A673 (cell line): ENCODE measurements around the gene KBTBD13. TPM values are rescaled to one million over a fixed set of nuclear protein-coding genes. Genes with fewer than 3 reads are reported as not detected.

Experiments
- BruUV-seq: library from RNA; stranded (reverse); fragments of 400-500 nt; replicated peaks from 2 replicates; lab custom pipeline; 2021; lab: Mats Ljungman, UMichigan
- CTCF ChIA-PET: fragments of 300-600 bp; sonication (Branson Sonifier 250); formaldehyde crosslinking; loops from one replicate; lab custom pipeline; 2022; ENCODE audit warnings: antibody characterized with exemption; lab: Charles Lee
- POLR2A ChIA-PET: fragments of 300-600 bp; sonication (Branson Sonifier 250); formaldehyde crosslinking; loops from one replicate; lab custom pipeline; 2022; ENCODE audit warnings: antibody characterized with exemption; ENCODE audit not compliant: low non-redundant PET; lab: Charles Lee
- DNase-seq: peaks from one replicate; pipeline ENCODE4 v3.0.0-alpha.2; 2015; ENCODE audit warnings: low spot score
- H3K27ac ChIP-seq: fragments of 200-600 bp; sonication (generic); 2 replicates; pipeline ENCODE4 v1.5.1; 2016; ENCODE audit warnings: mixed run types, low read depth, mild to moderate bottlenecking, mixed read lengths, antibody characterized with exemption, low read length; ENCODE audit not compliant: poor library complexity, severe bottlenecking
- H3K27me3 ChIP-seq: fragments of 200-600 bp; sonication (generic); replicated peaks from 2 replicates; pipeline ENCODE4 v1.6.1; 2017; ENCODE audit warnings: mixed run types, low read depth, mild to moderate bottlenecking, mixed read lengths, antibody characterized with exemption, low read length; ENCODE audit not compliant: insufficient read depth, poor library complexity
- H3K36me3 ChIP-seq: fragments of 200-600 bp; sonication (generic); 2 replicates; pipeline ENCODE4 v1.6.1; 2016; ENCODE audit warnings: mixed run types, mild to moderate bottlenecking, mixed read lengths, antibody characterized with exemption, low read length; ENCODE audit not compliant: insufficient read depth, poor library complexity, severe bottlenecking
- H3K4me1 ChIP-seq: fragments of 200-600 bp; sonication (generic); 2 replicates; pipeline ENCODE4 v1.6.1; 2017; ENCODE audit warnings: mixed run types, mild to moderate bottlenecking, mixed read lengths, antibody characterized with exemption, low read length; ENCODE audit not compliant: insufficient read depth, poor library complexity, severe bottlenecking
- H3K4me3 ChIP-seq: fragments of 200-600 bp; sonication (generic); 2 replicates; pipeline ENCODE4 v1.5.1; 2016; ENCODE audit warnings: low read depth, mixed run types, mild to moderate bottlenecking, mixed read lengths, low read length; ENCODE audit not compliant: poor library complexity, severe bottlenecking
- H3K9me3 ChIP-seq: fragments of 200-600 bp; sonication (generic); 2 replicates; pipeline ENCODE4 v1.6.1; 2016; ENCODE audit warnings: mixed run types, low read depth, mild to moderate bottlenecking, mixed read lengths, antibody characterized with exemption, low read length; ENCODE audit not compliant: poor library complexity, severe bottlenecking
- EZH2 ChIP-seq: fragments of 200-600 bp; sonication (generic); IDR thresholded peaks from 2 replicates; pipeline ENCODE4 v1.6.1; 2017; ENCODE audit warnings: borderline replicate concordance, low read depth, mild to moderate bottlenecking, mixed read lengths, antibody characterized with exemption, low read length; ENCODE audit not compliant: poor library complexity, severe bottlenecking
- intact Hi-C: fragments of 100-400 bp; cut with micrococcal nuclease; formaldehyde crosslinking; loops from one replicate; pipeline ENCODE4 v1.10.0; 2022; ENCODE audit not compliant: unreplicated experiment
- total RNA-seq: library from RNA; stranded (reverse); gene quantifications from 2 replicates; pipeline ENCODE4 v1.2.3, GENCODE V29; 2021
- TF ChIP-seq, protein P1 (sequence below): fragments of 300-800, 200-600 bp; sonication (generic); conservative IDR thresholded peaks from 2 replicates; pipeline ENCODE4 v1.5.1; 2017; ENCODE audit warnings: low read depth, mild to moderate bottlenecking, antibody characterized with exemption, low read length, moderate library complexity, mixed read lengths

KBTBD13 gene
- total RNA-seq, 1 experiment from 2014 or later: not detected

DNA sequence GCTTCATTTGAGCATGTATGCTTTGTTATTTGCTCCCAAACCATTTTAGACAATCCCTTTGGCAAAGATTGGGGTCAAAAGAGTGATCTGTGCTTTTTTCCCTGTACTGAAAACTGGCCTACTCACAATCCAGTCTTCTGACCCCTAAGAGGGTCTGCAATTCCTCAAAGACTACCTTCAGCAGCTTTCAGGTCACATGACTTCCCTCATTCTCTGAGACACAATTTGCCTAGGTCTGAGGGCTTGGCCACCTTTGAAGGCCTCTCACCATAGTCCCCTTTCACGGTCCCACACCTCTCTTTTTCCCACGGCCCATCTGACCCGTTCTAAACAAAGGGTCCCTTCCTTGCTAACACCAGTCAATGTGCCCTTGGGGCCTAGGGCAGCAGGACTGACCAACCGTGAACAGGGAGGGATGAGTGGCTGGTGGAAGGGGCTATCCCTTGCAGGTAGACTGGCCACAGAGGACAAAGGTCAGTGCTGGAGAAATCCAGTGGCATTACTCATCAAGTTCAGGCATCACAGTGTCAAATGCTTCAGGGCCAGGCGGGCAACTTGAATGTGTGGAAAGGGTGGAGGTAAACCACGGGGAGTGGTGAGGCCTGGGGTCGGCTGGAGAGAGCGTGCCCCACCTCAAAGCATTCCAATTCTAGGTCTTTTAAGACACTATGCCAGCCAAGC is 19.5 kb upstream of the KBTBD13 start:
- Histone ChIP-seq H3K27ac (no peak overlapping the region), H3K4me3 (no peak overlapping the region), H3K36me3 (no peaks in the 10 kb centered on the region), H3K4me1 (no peaks in the 10 kb centered on the region), H3K27me3 (no peaks in the 10 kb centered on the region), H3K9me3 (no peaks in the 10 kb centered on the region)
- POLR2A ChIA-PET: no interaction called here
- DNase-seq: no peak
- CTCF ChIA-PET: interaction anchor here (1.2 kb wide), 1 partner anchor 45 kb away, joined by 6 read pairs; no protein-coding TSS in a partner anchor
- TF ChIP-seq EZH2: no peak
- TF ChIP-seq, protein P1, sequence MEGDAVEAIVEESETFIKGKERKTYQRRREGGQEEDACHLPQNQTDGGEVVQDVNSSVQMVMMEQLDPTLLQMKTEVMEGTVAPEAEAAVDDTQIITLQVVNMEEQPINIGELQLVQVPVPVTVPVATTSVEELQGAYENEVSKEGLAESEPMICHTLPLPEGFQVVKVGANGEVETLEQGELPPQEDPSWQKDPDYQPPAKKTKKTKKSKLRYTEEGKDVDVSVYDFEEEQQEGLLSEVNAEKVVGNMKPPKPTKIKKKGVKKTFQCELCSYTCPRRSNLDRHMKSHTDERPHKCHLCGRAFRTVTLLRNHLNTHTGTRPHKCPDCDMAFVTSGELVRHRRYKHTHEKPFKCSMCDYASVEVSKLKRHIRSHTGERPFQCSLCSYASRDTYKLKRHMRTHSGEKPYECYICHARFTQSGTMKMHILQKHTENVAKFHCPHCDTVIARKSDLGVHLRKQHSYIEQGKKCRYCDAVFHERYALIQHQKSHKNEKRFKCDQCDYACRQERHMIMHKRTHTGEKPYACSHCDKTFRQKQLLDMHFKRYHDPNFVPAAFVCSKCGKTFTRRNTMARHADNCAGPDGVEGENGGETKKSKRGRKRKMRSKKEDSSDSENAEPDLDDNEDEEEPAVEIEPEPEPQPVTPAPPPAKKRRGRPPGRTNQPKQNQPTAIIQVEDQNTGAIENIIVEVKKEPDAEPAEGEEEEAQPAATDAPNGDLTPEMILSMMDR: no peak
- intact Hi-C loops: no loop called here
- no TSS peak for BruUV-seq

DNA sequence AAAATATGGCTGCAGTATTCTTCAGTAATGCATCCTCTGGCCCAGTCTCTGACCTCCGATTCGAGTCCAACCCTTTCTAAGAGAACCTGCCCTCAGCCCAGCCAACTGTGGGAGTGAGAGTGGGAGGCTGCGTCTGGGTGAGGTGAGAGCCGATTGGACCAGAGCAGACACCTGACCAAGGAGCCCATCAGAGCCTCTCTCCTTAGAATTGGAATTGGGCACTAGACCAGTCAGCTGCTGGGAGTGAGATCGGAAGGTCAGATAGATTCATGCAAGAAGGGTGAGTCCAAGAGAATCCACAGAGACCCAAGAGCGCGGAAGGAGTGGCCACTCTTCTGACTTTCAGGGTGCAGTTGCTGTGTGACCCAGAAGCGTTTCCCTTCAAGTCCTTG is 19.0 kb upstream of the KBTBD13 start:
- no peaks in the 10 kb centered on the region for H3K36me3 ChIP-seq
- H3K9me3 ChIP-seq: no peaks in the 10 kb centered on the region
- no peak overlapping the region for H3K4me3 ChIP-seq
- TF ChIP-seq EZH2: no peak
- TF ChIP-seq, protein P1: no peak
- POLR2A ChIA-PET: no interaction called here
- BruUV-seq: no TSS peak
- no peaks in the 10 kb centered on the region for H3K27me3 ChIP-seq
- DNase-seq: no peak
- no peaks in the 10 kb centered on the region for H3K4me1 ChIP-seq
- intact Hi-C loops: no loop called here
- CTCF ChIA-PET: no interaction called here
- H3K27ac ChIP-seq: no peak overlapping the region

DNA sequence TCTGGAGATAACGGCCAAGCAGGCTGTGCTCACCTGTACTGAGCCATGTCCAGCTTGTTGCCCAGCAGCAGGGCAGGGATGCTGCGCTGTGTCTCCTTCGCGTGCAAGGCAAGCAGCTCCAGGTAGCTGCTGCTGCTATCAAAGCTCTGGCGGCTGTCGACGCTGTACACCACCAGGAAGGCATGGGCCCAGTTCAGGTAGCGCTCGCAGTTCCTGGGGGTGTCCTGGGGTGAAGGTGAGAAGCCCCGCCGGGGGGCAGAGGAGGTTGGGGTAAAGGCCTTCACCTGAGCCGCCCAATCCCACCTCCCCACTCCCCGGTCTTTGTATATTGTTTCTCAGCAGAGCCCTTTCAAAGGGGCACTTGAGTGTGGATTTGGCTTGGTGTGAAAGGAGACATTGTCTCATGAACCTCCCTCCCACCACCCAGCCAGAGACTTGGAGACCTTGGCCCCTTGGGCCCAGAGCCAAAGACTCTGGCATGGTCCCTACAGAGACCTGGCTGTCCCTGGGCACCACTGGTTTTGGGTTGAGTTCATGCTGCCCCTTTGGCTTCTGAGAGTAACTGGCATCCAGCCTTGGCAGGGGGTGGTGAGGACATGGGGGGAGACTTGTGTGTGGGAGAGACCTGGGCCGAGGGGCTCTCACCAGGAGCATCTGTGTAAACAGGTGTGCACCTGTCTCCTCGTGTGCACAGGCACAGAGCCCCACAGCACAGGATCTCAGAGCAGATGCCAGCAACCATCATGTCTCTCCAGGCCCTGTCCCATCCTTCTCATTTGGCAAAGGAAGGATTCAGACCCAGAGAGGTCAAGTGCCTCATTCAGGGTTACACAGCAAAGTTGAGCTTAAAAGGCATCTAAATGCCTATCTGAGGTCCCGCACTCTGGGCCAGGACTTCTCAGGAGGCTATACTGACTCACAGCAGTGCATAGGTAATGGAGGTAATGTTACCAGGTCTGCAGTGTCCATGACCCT is 17.9 kb upstream of the KBTBD13 start:
- CTCF ChIA-PET: no interaction called here
- Histone ChIP-seq H3K27ac (no peak overlapping the region), H3K36me3 (no peaks in the 10 kb centered on the region), H3K4me1 (no peaks in the 10 kb centered on the region), H3K9me3 (no peaks in the 10 kb centered on the region), H3K4me3 (no peak overlapping the region), H3K27me3 (no peaks in the 10 kb centered on the region)
- TF ChIP-seq EZH2: no peak
- TF ChIP-seq, protein P1: no peak
- no peak for DNase-seq
- intact Hi-C loops: no loop called here
- no TSS peak for BruUV-seq
- POLR2A ChIA-PET: no interaction called here
